Activated CD4-positive, alpha-beta T cell treated with anti-CD3 and anti-CD28 coated beads, Interleukin-2, amount 10 ng/mL, durations not matched to agents 7 days and 5 days (primary cell): Measurements from ENCODE around the gene MFN2. TPM values are rescaled to one million over a fixed set of nuclear protein-coding genes. Genes with fewer than 3 reads are reported as not detected.

Experiments used
- CTCF ChIA-PET: fragments of 350-600 bp; sonication (Branson Sonifier 250); formaldehyde crosslinking; loops from one replicate; lab custom pipeline; 2021; ENCODE audit warnings: antibody characterized with exemption; lab: Charles Lee
- POLR2A ChIA-PET: fragments of 350-600 bp; sonication (Branson Sonifier 250); formaldehyde crosslinking; loops from one replicate; lab custom pipeline; 2021; ENCODE audit warnings: antibody characterized with exemption; lab: Charles Lee
- DNase-seq: peaks from one replicate; pipeline ENCODE4 v3.0.0-alpha.2; 2020
- H3K27ac Mint-ChIP-seq: one replicate; pipeline ENCODE4 v1.8.0; 2021; ENCODE audit warnings: mild to moderate bottlenecking, moderate library complexity, mixed read lengths
- H3K27me3 Mint-ChIP-seq: one replicate; pipeline ENCODE4 v1.8.0; 2021; ENCODE audit warnings: mixed read lengths
- H3K36me3 Mint-ChIP-seq: one replicate; pipeline ENCODE4 v1.8.0; 2021; ENCODE audit warnings: low read depth, mixed read lengths
- H3K4me1 Mint-ChIP-seq: one replicate; pipeline ENCODE4 v1.8.0; 2021; ENCODE audit warnings: mixed read lengths
- H3K4me3 Mint-ChIP-seq: one replicate; pipeline ENCODE4 v1.8.0; 2021; ENCODE audit warnings: mild to moderate bottlenecking, moderate library complexity, mixed read lengths
- H3K9me3 Mint-ChIP-seq: one replicate; pipeline ENCODE4 v1.8.0; 2021; ENCODE audit warnings: mixed read lengths
- microRNA-seq: library from miRNA; unstranded; fragments of <30 nt; microRNA quantifications from one replicate; pipeline ENCODE4 v1.2.0, GENCODE V29; 2021; ENCODE audit warnings: borderline microRNAs expressed, borderline replicate concordance
- total RNA-seq, 2 experiments: library from RNA; stranded (reverse); gene quantifications; one replicate each; pipeline ENCODE4 v1.2.3, GENCODE V29; 2021

The MFN2 gene
- total RNA-seq, 2 experiments from 2014 or later, result 46.3 to 60.3 TPM

GRCh38 chr1:12059722-12060464, 79.6 kb downstream of the MFN2 start:
- H3K4me1 Mint-ChIP-seq, result peaks cover 55% of the 10 kb centered on the region
- H3K27me3 Mint-ChIP-seq, result peaks cover 18% of the 10 kb centered on the region

GRCh38 chr1:12060500-12060899, 80.3 kb downstream of the MFN2 start:
- DNase-seq, result no peak
- peaks cover 3% of the 10 kb centered on the region for H3K9me3 Mint-ChIP-seq
- ChIA-PET POLR2A (no interaction called here), CTCF (interaction anchor here (3.4 kb wide), 1 partner anchor 11 kb away, joined by 16 read pairs; no protein-coding TSS in a partner anchor)
- no peak overlapping the region for H3K27ac Mint-ChIP-seq
- H3K27me3 Mint-ChIP-seq, result peaks cover 18% of the 10 kb centered on the region
- no peak overlapping the region for H3K4me3 Mint-ChIP-seq
- peaks cover 2% of the 10 kb centered on the region for H3K36me3 Mint-ChIP-seq
- peaks cover 55% of the 10 kb centered on the region for H3K4me1 Mint-ChIP-seq

More at GRCh38 chr1:12059722-12060464, 79.6 kb downstream of the MFN2 start:
- Mint-ChIP-seq H3K4me3 (no peak overlapping the region), H3K9me3 (peaks cover 3% of the 10 kb centered on the region), H3K27ac (no peak overlapping the region), H3K36me3 (peaks cover 2% of the 10 kb centered on the region)
- no peak for DNase-seq
- ChIA-PET POLR2A (no interaction called here), CTCF (interaction anchor here (0.7 to 3.4 kb wide), 4 partner anchors 11 to 152 kb away, joined by 4 to 16 read pairs (median 6); no protein-coding TSS in a partner anchor)

Small RNAs within 50 kb of the gene (microRNA-seq; reads per million reads assigned to microRNA genes)
- gene MIR6729, result 1.3 reads per million

Other genes with a start within 250 kb of the MFN2 start
- gene AGTRAP, start 244.3 kb upstream of the MFN2 start, total RNA-seq, result 10 to 100 TPM; 41.3 to 42.7 TPM
- gene C1orf167, start 218.3 kb upstream of the MFN2 start, total RNA-seq, result not detected
- gene MTHFR, start 174.5 kb upstream of the MFN2 start, total RNA-seq, result 10 to 100 TPM; 23.8 to 29.0 TPM
- gene CLCN6, start 174.3 kb upstream of the MFN2 start, total RNA-seq, result 10 to 100 TPM; 13.2 to 15.7 TPM
- not detected for gene NPPA, start 132.7 kb upstream of the MFN2 start, total RNA-seq
- not detected for gene NPPB, start 121.5 kb upstream of the MFN2 start, total RNA-seq
- gene KIAA2013, start 54.0 kb upstream of the MFN2 start, total RNA-seq, result 10 to 100 TPM; 35.1 to 36.8 TPM
- 10 to 100 TPM; 10.5 to 11.1 TPM for gene PLOD1, start 45.7 kb upstream of the MFN2 start, total RNA-seq
- gene MIIP, start 39.1 kb downstream of the MFN2 start, total RNA-seq, result 10 to 100 TPM; 33.7 to 43.7 TPM
- gene TNFRSF8, start 82.9 kb downstream of the MFN2 start, total RNA-seq, result 1 to 10 TPM; 6.0 to 6.5 TPM
- gene TNFRSF1B, start 186.5 kb downstream of the MFN2 start, total RNA-seq, result 100 to 1,000 TPM; 167 to 190 TPM
- gene VPS13D, start 249.6 kb downstream of the MFN2 start, total RNA-seq, result 10 to 100 TPM; 34.0 to 41.9 TPM